MM.1S (cell line): ENCODE results near the gene C17orf78.
"Not testable (repeated sequence)": the region's sequence is repeated elsewhere in the genome, so short reads cannot be mapped to it uniquely, and the experiment has no call there.

Experiments
- DNase-seq: peaks from one replicate; pipeline ENCODE4 v3.0.0-alpha.2; 2015
- H2AFZ ChIP-seq: fragments of 300-600 bp; sonication (generic); 2 replicates; pipeline ENCODE4 v1.6.0; 2016; ENCODE audit warnings: antibody characterized with exemption, low read length
- H3F3A ChIP-seq: fragments of 300-600 bp; sonication (generic); 2 replicates; pipeline ENCODE4 v1.6.1; 2016; ENCODE audit warnings: mild to moderate bottlenecking, antibody characterized with exemption, low read length, moderate library complexity, mixed read lengths; ENCODE audit not compliant: insufficient read depth
- H3K27ac ChIP-seq: fragments of 300-600 bp; sonication (generic); 2 replicates; pipeline ENCODE4 v1.5.1; 2016; ENCODE audit warnings: mild to moderate bottlenecking, low read length
- H3K27me3 ChIP-seq: fragments of 300-600 bp; sonication (generic); replicated peaks from 2 replicates; pipeline ENCODE4 v1.6.0; 2016; ENCODE audit warnings: low read length; ENCODE audit not compliant: insufficient read depth
- H3K36me3 ChIP-seq: fragments of 300-600 bp; sonication (generic); replicated peaks from 2 replicates; pipeline ENCODE4 v1.6.1; 2016; ENCODE audit warnings: mild to moderate bottlenecking, low read length, mixed read lengths; ENCODE audit not compliant: insufficient read depth
- H3K4me1 ChIP-seq: fragments of 300-600 bp; sonication (generic); 2 replicates; pipeline ENCODE4 v1.6.1; 2016; ENCODE audit warnings: low read length, mixed read lengths
- H3K4me2 ChIP-seq: fragments of 300-600 bp; sonication (generic); 2 replicates; pipeline ENCODE4 v1.6.0; 2016; ENCODE audit warnings: low read depth, low read length
- H3K4me3 ChIP-seq: fragments of 300-600 bp; sonication (generic); 2 replicates; pipeline ENCODE4 v1.5.1; 2016; ENCODE audit warnings: low read length, mixed read lengths
- H3K79me2 ChIP-seq: fragments of 300-600 bp; sonication (generic); 2 replicates; pipeline ENCODE4 v1.6.1; 2016; ENCODE audit warnings: mixed run types, low read length, mixed read lengths
- H3K9ac ChIP-seq: fragments of 300-600 bp; sonication (generic); 2 replicates; pipeline ENCODE4 v1.6.1; 2016; ENCODE audit warnings: low read length, mixed read lengths
- H3K9me2 ChIP-seq: fragments of 300-600 bp; sonication (generic); replicated peaks from 2 replicates; pipeline ENCODE4 v1.6.1; 2016; ENCODE audit warnings: mild to moderate bottlenecking, low read length, mixed read lengths; ENCODE audit not compliant: insufficient read depth
- H3K9me3 ChIP-seq: fragments of 300-600 bp; sonication (generic); replicated peaks from 2 replicates; pipeline ENCODE4 v1.6.1; 2016; ENCODE audit warnings: mild to moderate bottlenecking, low read length, mixed read lengths; ENCODE audit not compliant: insufficient read depth
- H4K20me1 ChIP-seq: fragments of 300-600 bp; sonication (generic); 2 replicates; pipeline ENCODE4 v1.6.1; 2016; ENCODE audit warnings: mild to moderate bottlenecking, low read length, moderate library complexity, mixed read lengths; ENCODE audit not compliant: insufficient read depth
- CTCF ChIP-seq: fragments of 300-600 bp; sonication (generic); IDR thresholded peaks from 2 replicates; pipeline ENCODE4 v1.5.1; 2016; ENCODE audit warnings: antibody characterized with exemption, low read length, mixed read lengths
- EZH2 ChIP-seq: fragments of 300-600 bp; sonication (generic); optimal IDR thresholded peaks from 2 replicates; pipeline ENCODE3; 2017; ENCODE audit warnings: low read depth, mild to moderate bottlenecking, antibody characterized with exemption, low read length, mixed read lengths
- EZH2phosphoT487 ChIP-seq: fragments of 300-600 bp; sonication (generic); IDR thresholded peaks from 2 replicates; pipeline ENCODE4 v1.6.1; 2018; ENCODE audit warnings: antibody characterized with exemption, low read length

Gene C17orf78

GRCh38 chr17:37440424-37440823 lies 64.6 kb downstream of the C17orf78 start:
- Histone ChIP-seq H3K27me3 (no peaks in the 10 kb centered on the region), H3K27ac (peak overlapping the region; percentile 77; the same call in 1 of the 2 replicates), H3K9me2 (no peaks in the 10 kb centered on the region), H3K9me3 (no peaks in the 10 kb centered on the region), H4K20me1 (no peaks in the 10 kb centered on the region), H3K4me2 (peak overlapping the region; percentile 1; the same call in 1 of the 2 replicates), H3K4me3 (no peak overlapping the region), H2AFZ (no peak overlapping the region), H3K4me1 (peaks cover 22% of the 10 kb centered on the region), H3K9ac (no peak overlapping the region), H3K79me2 (no peaks in the 10 kb centered on the region), H3F3A (peaks cover 14% of the 10 kb centered on the region), H3K36me3 (no peaks in the 10 kb centered on the region; the same call in 1 of the 2 replicates)
- TF ChIP-seq CTCF (no peak), EZH2 (no peak), EZH2phosphoT487 (no peak)
- peak; percentile 90 for DNase-seq

GRCh38 chr17:37441369-37442014 lies 65.7 kb downstream of the C17orf78 start:
- not testable (repeated sequence) for H3K79me2 ChIP-seq, H3K9me3 ChIP-seq, H3K9me2 ChIP-seq, H2AFZ ChIP-seq, H3K27me3 ChIP-seq, H4K20me1 ChIP-seq, H3K9ac ChIP-seq, H3K36me3 ChIP-seq, H3K4me3 ChIP-seq
- peaks cover 14% of the 10 kb centered on the region for H3F3A ChIP-seq
- H3K4me1 ChIP-seq: peaks cover 22% of the 10 kb centered on the region
- peak overlapping the region; percentile 77 for H3K27ac ChIP-seq
- DNase-seq: peak; percentile 38
- peak overlapping the region; percentile 1; the same call in 1 of the 2 replicates for H3K4me2 ChIP-seq
